Activated naive CD8-positive, alpha-beta T cell treated with anti-CD3 and anti-CD28 coated beads, Interleukin-2, amount 10 ng/mL, durations not matched to agents 7 days and 5 days (primary cell): Measurements from ENCODE around the gene RNF41. TPM values are rescaled to one million over a fixed set of nuclear protein-coding genes. Genes with fewer than 3 reads are reported as not detected.
"Not testable (repeated sequence)": the region's sequence is repeated elsewhere in the genome, so short reads cannot be mapped to it uniquely, and the experiment has no call there.

Experiments
- ATAC-seq: fragments of 150-1000 bp; cut with Tn5 transposase; one replicate; pipeline ENCODE4 v1.10.0; 2021; ENCODE audit warnings: low read depth, moderate library complexity
- POLR2A ChIA-PET: fragments of 350-600 bp; sonication (Branson Sonifier 250); formaldehyde crosslinking; loops from one replicate; lab custom pipeline; 2021; ENCODE audit warnings: antibody characterized with exemption; lab: Charles Lee
- DNase-seq: peaks from one replicate; pipeline ENCODE4 v3.0.0; 2021
- H3K27ac Mint-ChIP-seq: one replicate; pipeline ENCODE4 v1.8.0; 2022; ENCODE audit warnings: mild to moderate bottlenecking, mixed read lengths
- H3K27me3 Mint-ChIP-seq: one replicate; pipeline ENCODE4 v1.8.0; 2022; ENCODE audit warnings: mild to moderate bottlenecking, moderate library complexity, mixed read lengths
- H3K36me3 Mint-ChIP-seq: one replicate; pipeline ENCODE4 v1.8.0; 2021; ENCODE audit warnings: mild to moderate bottlenecking, mixed read lengths
- H3K4me1 Mint-ChIP-seq: one replicate; pipeline ENCODE4 v1.8.0; 2021; ENCODE audit warnings: mixed read lengths
- H3K4me3 Mint-ChIP-seq: one replicate; pipeline ENCODE4 v1.8.0; 2022; ENCODE audit warnings: mild to moderate bottlenecking, moderate library complexity, mixed read lengths
- H3K9me3 Mint-ChIP-seq: one replicate; pipeline ENCODE4 v1.8.0; 2021; ENCODE audit warnings: mixed read lengths
- total RNA-seq, 2 experiments: library from RNA; stranded (reverse); gene quantifications; one replicate each; pipeline ENCODE4 v1.2.3, GENCODE V29; 2021

RNF41 gene
- total RNA-seq, 2 experiments from 2014 or later, result 36.1 to 38.1 TPM

GRCh38 chr12:56158926-56159461 lies 62.7 kb downstream of the RNF41 start:
- Mint-ChIP-seq H3K36me3 (peaks cover 47% of the 10 kb centered on the region), H3K4me3 (peak overlapping the region; percentile 96), H3K27me3 (no peaks in the 10 kb centered on the region), H3K9me3 (no peaks in the 10 kb centered on the region), H3K4me1 (peaks cover 35% of the 10 kb centered on the region), H3K27ac (peak overlapping the region; percentile 97)
- DNase-seq (peak; percentile 48), ATAC-seq (peak; percentile 6)
- POLR2A ChIA-PET, result interaction anchor here (0.6 to 9.1 kb wide), 14 partner anchors 9 to 430 kb away, joined by 3 to 145 read pairs (median 4); partner anchors contain the start of genes CD63, CNPY2, ESYT1 and MYL6B

- Mint-ChIP-seq H3K9me3 (no peaks in the 10 kb centered on the region), H3K27me3 (no peaks in the 10 kb centered on the region), H3K36me3 (peaks cover 41% of the 10 kb centered on the region), H3K27ac (peak within 1 kb of the TSS; percentile 97), H3K4me1 (peaks cover 38% of the 10 kb centered on the region), H3K4me3 (peak within 1 kb of the TSS; percentile 96)
- POLR2A ChIA-PET, result interaction anchor here (0.6 to 9.1 kb wide), 15 partner anchors 8 to 429 kb away, joined by 3 to 145 read pairs (median 4); partner anchors contain the start of genes CD63, CNPY2, ESYT1 and MYL6B
- ATAC-seq (peak; percentile 82), DNase-seq (peak; percentile 81)
Observed at GRCh38 chr12:56158029-56158925, 63.4 kb downstream of the RNF41 start, which contains the start of gene MYL6. Gene MYL6, plus strand, starts transcription at chr12:56158359. Its CDS starts 43 bp downstream, at chr12:56158402.

- H3K27ac Mint-ChIP-seq, result peak overlapping the region; percentile 97
- peak; percentile 37 for ATAC-seq
- POLR2A ChIA-PET, result interaction anchor here (0.7 to 9.1 kb wide), 12 partner anchors 12 to 184 kb away, joined by 3 to 145 read pairs (median 4); partner anchors contain the start of genes ESYT1, RAB5B, SMARCC2 and ZC3H10
- H3K27me3 Mint-ChIP-seq, result no peaks in the 10 kb centered on the region
- H3K36me3 Mint-ChIP-seq, result peaks cover 36% of the 10 kb centered on the region
- peak overlapping the region; percentile 96 for H3K4me3 Mint-ChIP-seq
- H3K4me1 Mint-ChIP-seq, result peaks cover 40% of the 10 kb centered on the region
- H3K9me3 Mint-ChIP-seq, result no peaks in the 10 kb centered on the region
- peak; percentile 71 for DNase-seq
Observed at GRCh38 chr12:56157201-56158028, 64.3 kb downstream of the RNF41 start.

GRCh38 chr12:56156464-56157200 lies 65.1 kb downstream of the RNF41 start:
- POLR2A ChIA-PET, result interaction anchor here (0.7 to 1.4 kb wide), 9 partner anchors 11 to 523 kb away, joined by 3 to 7 read pairs (median 3); partner anchors contain the start of genes ESYT1 and ZC3H10
- Mint-ChIP-seq H3K27ac (peak overlapping the region; percentile 97), H3K36me3 (peaks cover 34% of the 10 kb centered on the region), H3K4me1 (peaks cover 41% of the 10 kb centered on the region), H3K4me3 (peak overlapping the region; percentile 96)
- DNase-seq, H3K9me3 Mint-ChIP-seq, H3K27me3 Mint-ChIP-seq, ATAC-seq: not testable (repeated sequence)

GRCh38 chr12:56155256-56155845 lies 66.4 kb downstream of the RNF41 start:
- DNase-seq (no peak), ATAC-seq (no peak)
- H3K27me3 Mint-ChIP-seq, result no peaks in the 10 kb centered on the region
- peaks cover 43% of the 10 kb centered on the region for H3K4me1 Mint-ChIP-seq
- no peak overlapping the region for H3K4me3 Mint-ChIP-seq
- POLR2A ChIA-PET, result interaction anchor here (0.6 to 1.3 kb wide), 3 partner anchors 10 to 55 kb away, joined by 3 to 12 read pairs (median 4); partner anchors contain the start of gene ESYT1
- peaks cover 30% of the 10 kb centered on the region for H3K36me3 Mint-ChIP-seq
- no peaks in the 10 kb centered on the region for H3K9me3 Mint-ChIP-seq
- peak overlapping the region; percentile 37 for H3K27ac Mint-ChIP-seq

- DNase-seq (no peak), ATAC-seq (no peak)
- Mint-ChIP-seq H3K36me3 (peaks cover 25% of the 10 kb centered on the region), H3K4me1 (peaks cover 41% of the 10 kb centered on the region), H3K27me3 (no peaks in the 10 kb centered on the region), H3K27ac (peak overlapping the region; percentile 18), H3K9me3 (no peaks in the 10 kb centered on the region), H3K4me3 (no peak overlapping the region)
- POLR2A ChIA-PET, result interaction anchor here (0.6 to 1.3 kb wide), 4 partner anchors 11 to 54 kb away, joined by 3 to 12 read pairs (median 4); partner anchors contain the start of gene ESYT1
Observed at GRCh38 chr12:56154818-56155217, 66.9 kb downstream of the RNF41 start.

- Mint-ChIP-seq H3K27me3 (no peaks in the 10 kb centered on the region), H3K36me3 (peaks cover 25% of the 10 kb centered on the region), H3K4me1 (peaks cover 38% of the 10 kb centered on the region), H3K27ac (peak overlapping the region; percentile 23), H3K4me3 (no peak overlapping the region), H3K9me3 (no peaks in the 10 kb centered on the region)
- DNase-seq (no peak), ATAC-seq (no peak)
- POLR2A ChIA-PET, result interaction anchor here (1.0 to 1.3 kb wide), 3 partner anchors 9 to 26 kb away, joined by 3 to 5 read pairs (median 4); partner anchors contain the start of gene ESYT1
Observed at GRCh38 chr12:56154246-56154771, 67.4 kb downstream of the RNF41 start.

- POLR2A ChIA-PET, result interaction anchor here (1.0 to 1.3 kb wide), 3 partner anchors 10 to 26 kb away, joined by 3 to 5 read pairs (median 4); partner anchors contain the start of gene ESYT1
Observed at GRCh38 chr12:56153678-56154065, 68.0 kb downstream of the RNF41 start.

GRCh38 chr12:56152756-56153677 lies 68.7 kb downstream of the RNF41 start:
- no peak for ATAC-seq
- Mint-ChIP-seq H3K27ac (peak overlapping the region; percentile 100), H3K27me3 (no peaks in the 10 kb centered on the region), H3K4me3 (peak overlapping the region; percentile 95), H3K4me1 (peaks cover 36% of the 10 kb centered on the region), H3K36me3 (peaks cover 17% of the 10 kb centered on the region), H3K9me3 (no peaks in the 10 kb centered on the region)
- no peak for DNase-seq
- POLR2A ChIA-PET, result interaction anchor here (1.0 to 4.2 kb wide), 3 partner anchors 10 to 35 kb away, joined by 3 to 67 read pairs (median 8); partner anchors contain the start of genes ESYT1 and ZC3H10

More at GRCh38 chr12:56153678-56154065, 68.0 kb downstream of the RNF41 start:
- Mint-ChIP-seq H3K4me1 (peaks cover 36% of the 10 kb centered on the region), H3K27me3 (no peaks in the 10 kb centered on the region), H3K4me3 (peak overlapping the region; percentile 95), H3K36me3 (peaks cover 19% of the 10 kb centered on the region), H3K27ac (peak overlapping the region; percentile 100), H3K9me3 (no peaks in the 10 kb centered on the region)
- no peak for ATAC-seq
- DNase-seq, result no peak
